ENCODE results near the gene SEMA3B.

DNA sequence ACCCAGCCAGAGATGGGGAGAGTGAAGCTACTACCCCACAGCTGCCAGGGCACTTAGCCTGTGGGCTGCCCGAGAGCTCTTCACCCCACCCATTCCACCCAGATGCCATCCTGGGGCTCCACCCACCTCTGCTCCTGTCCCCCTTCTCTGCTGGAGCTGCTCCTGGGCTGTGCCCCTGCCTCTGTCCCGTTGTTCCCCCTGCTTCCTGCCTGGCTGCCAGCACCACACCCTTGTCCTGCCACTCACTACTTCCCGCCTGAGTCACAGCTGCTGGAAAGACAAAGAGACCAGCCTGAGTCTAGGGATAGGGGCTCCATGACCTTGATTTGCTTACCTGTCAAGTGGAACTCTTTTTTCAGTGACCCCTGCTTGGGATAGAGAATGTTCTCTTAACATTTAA, 20.6 kb upstream of the SEMA3B start:
- TF ChIP-seq, protein P1, sequence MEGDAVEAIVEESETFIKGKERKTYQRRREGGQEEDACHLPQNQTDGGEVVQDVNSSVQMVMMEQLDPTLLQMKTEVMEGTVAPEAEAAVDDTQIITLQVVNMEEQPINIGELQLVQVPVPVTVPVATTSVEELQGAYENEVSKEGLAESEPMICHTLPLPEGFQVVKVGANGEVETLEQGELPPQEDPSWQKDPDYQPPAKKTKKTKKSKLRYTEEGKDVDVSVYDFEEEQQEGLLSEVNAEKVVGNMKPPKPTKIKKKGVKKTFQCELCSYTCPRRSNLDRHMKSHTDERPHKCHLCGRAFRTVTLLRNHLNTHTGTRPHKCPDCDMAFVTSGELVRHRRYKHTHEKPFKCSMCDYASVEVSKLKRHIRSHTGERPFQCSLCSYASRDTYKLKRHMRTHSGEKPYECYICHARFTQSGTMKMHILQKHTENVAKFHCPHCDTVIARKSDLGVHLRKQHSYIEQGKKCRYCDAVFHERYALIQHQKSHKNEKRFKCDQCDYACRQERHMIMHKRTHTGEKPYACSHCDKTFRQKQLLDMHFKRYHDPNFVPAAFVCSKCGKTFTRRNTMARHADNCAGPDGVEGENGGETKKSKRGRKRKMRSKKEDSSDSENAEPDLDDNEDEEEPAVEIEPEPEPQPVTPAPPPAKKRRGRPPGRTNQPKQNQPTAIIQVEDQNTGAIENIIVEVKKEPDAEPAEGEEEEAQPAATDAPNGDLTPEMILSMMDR (IDR thresholded peaks at IDR 0.05; ENCODE audit: low read depth, low read length): no peak
- no peak for TF ChIP-seq EZH2phosphoT487 (IDR thresholded peaks at IDR 0.05; ENCODE audit: low read depth)
